HG03159 (cell line): ENCODE data around the gene LSAMP.

Source experiments
- ATAC-seq: cut with Tn5 transposase; IDR thresholded peaks from one replicate; pipeline ENCODE4 v1.9.1; 2021; ENCODE audit warnings: mild to moderate bottlenecking, moderate library complexity; ENCODE audit not compliant: unreplicated experiment

LSAMP gene

GRCh38 chr3:116367761-116368395, 77.4 kb downstream of the LSAMP start:
- no peak for ATAC-seq

- no peak for ATAC-seq
These were observed 89.2 kb downstream of the LSAMP start for GRCh38 chr3:116356056-116356455.

- no peak for ATAC-seq
These were observed 90.9 kb downstream of the LSAMP start for GRCh38 chr3:116354382-116354781.

- no peak for ATAC-seq
These were observed 95.1 kb downstream of the LSAMP start for GRCh38 chr3:116350119-116350733.

GRCh38 chr3:116348216-116348615, 97.1 kb downstream of the LSAMP start:
- ATAC-seq = no peak

GRCh38 chr3:116342499-116342898, 102.8 kb downstream of the LSAMP start:
- no peak for ATAC-seq

GRCh38 chr3:116341899-116342298, 103.4 kb downstream of the LSAMP start:
- ATAC-seq = peak; percentile 43

- no peak for ATAC-seq
These were observed 103.9 kb downstream of the LSAMP start for GRCh38 chr3:116341381-116341780.

GRCh38 chr3:116340680-116341216, 104.5 kb downstream of the LSAMP start:
- no peak for ATAC-seq

- no peak for ATAC-seq
These were observed 105.8 kb downstream of the LSAMP start for GRCh38 chr3:116339441-116340028.

GRCh38 chr3:116338713-116339112, 106.6 kb downstream of the LSAMP start:
- no peak for ATAC-seq

GRCh38 chr3:116337229-116337628, 108.1 kb downstream of the LSAMP start:
- ATAC-seq = no peak

- ATAC-seq = no peak
These were observed 113.9 kb downstream of the LSAMP start for GRCh38 chr3:116331380-116331779.

GRCh38 chr3:116322750-116323375, 122.4 kb downstream of the LSAMP start:
- no peak for ATAC-seq

- ATAC-seq = no peak
These were observed 126.9 kb downstream of the LSAMP start for GRCh38 chr3:116318370-116318769.

GRCh38 chr3:116316771-116317170, 128.5 kb downstream of the LSAMP start:
- ATAC-seq = no peak

- no peak for ATAC-seq
These were observed 130.8 kb downstream of the LSAMP start for GRCh38 chr3:116314476-116314875.

- ATAC-seq = no peak
These were observed 138.6 kb downstream of the LSAMP start for GRCh38 chr3:116306720-116307119.

GRCh38 chr3:116306149-116306548, 139.1 kb downstream of the LSAMP start:
- ATAC-seq = no peak

- ATAC-seq = no peak
These were observed 143.1 kb downstream of the LSAMP start for GRCh38 chr3:116302087-116302747.

GRCh38 chr3:116301422-116301821, 143.9 kb downstream of the LSAMP start:
- no peak for ATAC-seq
